ENCODE results near the gene MYH7B. TPM values are rescaled to one million over a fixed set of nuclear protein-coding genes. Genes with fewer than 3 reads are reported as not detected.

MYH7B gene
- 4.0 TPM for total RNA-seq

DNA sequence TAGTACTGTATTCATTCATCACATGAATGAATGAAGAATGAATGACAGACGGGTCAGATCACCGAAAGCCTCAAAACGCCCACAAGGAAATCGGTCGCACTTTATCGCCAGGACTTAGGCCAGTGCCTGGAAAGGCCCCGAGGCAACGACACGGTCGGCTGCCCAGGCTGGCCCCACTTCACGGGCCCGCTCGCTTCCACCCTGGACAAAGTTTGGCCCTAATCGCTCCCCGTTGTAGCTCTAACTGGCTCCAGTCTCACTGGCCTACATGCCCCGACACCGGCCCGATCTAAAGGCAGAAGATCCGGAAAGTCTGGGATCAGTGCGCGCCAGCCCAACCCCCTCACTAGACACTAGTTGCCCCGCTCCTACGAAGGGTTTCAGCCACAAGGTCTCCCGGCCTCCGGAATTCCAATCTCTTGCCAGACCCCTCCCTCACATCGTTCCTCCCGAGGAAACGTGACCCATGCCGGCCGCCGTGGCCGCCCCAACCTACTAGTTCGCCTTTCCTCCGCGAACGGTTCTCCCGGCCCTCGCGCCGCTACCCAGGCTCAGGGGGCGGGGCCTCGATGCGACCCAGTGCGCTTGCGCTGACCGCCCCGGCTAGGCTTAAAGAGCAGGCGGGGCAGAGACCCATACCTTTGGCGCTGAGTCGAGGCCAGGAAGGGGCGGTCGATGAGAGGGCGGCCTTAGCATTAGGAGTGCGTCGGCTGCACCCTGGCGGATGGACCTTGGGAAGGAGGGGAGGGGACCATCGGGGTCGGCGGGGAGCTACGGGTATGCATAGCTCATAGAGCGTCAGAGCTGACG lies at the start of gene MYH7B, which contains the start of gene GSS:
TSS of gene MYH7B (plus strand) at position 638 of the 810 bp plus-strand sequence. CDS start 22,138 bp downstream, outside the sequence.
TSS of gene GSS (minus strand) at position 576 of the 810 bp plus-strand sequence. CDS start 3,954 bp downstream, outside the sequence.

Small RNA genes lying within 50 kb of the gene (small RNA-seq; reads per million reads assigned to genes)
- gene MIR499A (ENCODE audit: low replicate concordance) = 0.23 reads per million, percentile 9 among the genes with 10 or more reads in this experiment

Other genes starting within 250 kb of the MYH7B start
- 18.3 TPM for gene NCOA6, start 130.2 kb upstream of the MYH7B start, total RNA-seq
- 25.2 TPM for gene GGT7, start 83.0 kb upstream of the MYH7B start, total RNA-seq
- 38.5 TPM for gene ACSS2, start 79.3 kb upstream of the MYH7B start, total RNA-seq
- gene GSS, start 62 bp upstream of the MYH7B start, total RNA-seq = 37.7 TPM
- 58.4 TPM for gene TRPC4AP, start 136.9 kb downstream of the MYH7B start, total RNA-seq
- 19.2 TPM for gene EDEM2, start 191.5 kb downstream of the MYH7B start, total RNA-seq
- 22.4 TPM for gene PROCR, start 216.2 kb downstream of the MYH7B start, total RNA-seq